Measurements from ENCODE around the gene CIB4.

GRCh38 chr2:26599387-26599786 is 41.8 kb downstream of the CIB4 start:
- TF ChIP-seq, protein P1, sequence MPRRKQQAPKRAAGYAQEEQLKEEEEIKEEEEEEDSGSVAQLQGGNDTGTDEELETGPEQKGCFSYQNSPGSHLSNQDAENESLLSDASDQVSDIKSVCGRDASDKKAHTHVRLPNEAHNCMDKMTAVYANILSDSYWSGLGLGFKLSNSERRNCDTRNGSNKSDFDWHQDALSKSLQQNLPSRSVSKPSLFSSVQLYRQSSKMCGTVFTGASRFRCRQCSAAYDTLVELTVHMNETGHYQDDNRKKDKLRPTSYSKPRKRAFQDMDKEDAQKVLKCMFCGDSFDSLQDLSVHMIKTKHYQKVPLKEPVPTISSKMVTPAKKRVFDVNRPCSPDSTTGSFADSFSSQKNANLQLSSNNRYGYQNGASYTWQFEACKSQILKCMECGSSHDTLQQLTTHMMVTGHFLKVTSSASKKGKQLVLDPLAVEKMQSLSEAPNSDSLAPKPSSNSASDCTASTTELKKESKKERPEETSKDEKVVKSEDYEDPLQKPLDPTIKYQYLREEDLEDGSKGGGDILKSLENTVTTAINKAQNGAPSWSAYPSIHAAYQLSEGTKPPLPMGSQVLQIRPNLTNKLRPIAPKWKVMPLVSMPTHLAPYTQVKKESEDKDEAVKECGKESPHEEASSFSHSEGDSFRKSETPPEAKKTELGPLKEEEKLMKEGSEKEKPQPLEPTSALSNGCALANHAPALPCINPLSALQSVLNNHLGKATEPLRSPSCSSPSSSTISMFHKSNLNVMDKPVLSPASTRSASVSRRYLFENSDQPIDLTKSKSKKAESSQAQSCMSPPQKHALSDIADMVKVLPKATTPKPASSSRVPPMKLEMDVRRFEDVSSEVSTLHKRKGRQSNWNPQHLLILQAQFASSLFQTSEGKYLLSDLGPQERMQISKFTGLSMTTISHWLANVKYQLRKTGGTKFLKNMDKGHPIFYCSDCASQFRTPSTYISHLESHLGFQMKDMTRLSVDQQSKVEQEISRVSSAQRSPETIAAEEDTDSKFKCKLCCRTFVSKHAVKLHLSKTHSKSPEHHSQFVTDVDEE (CRISPR knock-in tag; IDR thresholded peaks at IDR 0.05), result no peak
- TF ChIP-seq BACH2 (CRISPR knock-in tag; IDR thresholded peaks at IDR 0.05; ENCODE audit: borderline replicate concordance) (no peak), PPARA (CRISPR knock-in tag; IDR thresholded peaks at IDR 0.05; ENCODE audit: borderline replicate concordance) (no peak), ESRRG (CRISPR knock-in tag; IDR thresholded peaks at IDR 0.05) (no peak), ZNF8 (CRISPR knock-in tag; IDR thresholded peaks at IDR 0.05) (no peak), RARB (CRISPR knock-in tag; IDR thresholded peaks at IDR 0.05) (no peak), CSDC2 (CRISPR knock-in tag; IDR thresholded peaks at IDR 0.05) (no peak), ISL1 (CRISPR knock-in tag; IDR thresholded peaks at IDR 0.05) (no peak)
- TF ChIP-seq, protein P2, sequence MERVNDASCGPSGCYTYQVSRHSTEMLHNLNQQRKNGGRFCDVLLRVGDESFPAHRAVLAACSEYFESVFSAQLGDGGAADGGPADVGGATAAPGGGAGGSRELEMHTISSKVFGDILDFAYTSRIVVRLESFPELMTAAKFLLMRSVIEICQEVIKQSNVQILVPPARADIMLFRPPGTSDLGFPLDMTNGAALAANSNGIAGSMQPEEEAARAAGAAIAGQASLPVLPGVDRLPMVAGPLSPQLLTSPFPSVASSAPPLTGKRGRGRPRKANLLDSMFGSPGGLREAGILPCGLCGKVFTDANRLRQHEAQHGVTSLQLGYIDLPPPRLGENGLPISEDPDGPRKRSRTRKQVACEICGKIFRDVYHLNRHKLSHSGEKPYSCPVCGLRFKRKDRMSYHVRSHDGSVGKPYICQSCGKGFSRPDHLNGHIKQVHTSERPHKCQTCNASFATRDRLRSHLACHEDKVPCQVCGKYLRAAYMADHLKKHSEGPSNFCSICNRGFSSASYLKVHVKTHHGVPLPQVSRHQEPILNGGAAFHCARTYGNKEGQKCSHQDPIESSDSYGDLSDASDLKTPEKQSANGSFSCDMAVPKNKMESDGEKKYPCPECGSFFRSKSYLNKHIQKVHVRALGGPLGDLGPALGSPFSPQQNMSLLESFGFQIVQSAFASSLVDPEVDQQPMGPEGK (CRISPR knock-in tag; IDR thresholded peaks at IDR 0.05; ENCODE audit: borderline replicate concordance), result no peak
- TF ChIP-seq, protein P3, sequence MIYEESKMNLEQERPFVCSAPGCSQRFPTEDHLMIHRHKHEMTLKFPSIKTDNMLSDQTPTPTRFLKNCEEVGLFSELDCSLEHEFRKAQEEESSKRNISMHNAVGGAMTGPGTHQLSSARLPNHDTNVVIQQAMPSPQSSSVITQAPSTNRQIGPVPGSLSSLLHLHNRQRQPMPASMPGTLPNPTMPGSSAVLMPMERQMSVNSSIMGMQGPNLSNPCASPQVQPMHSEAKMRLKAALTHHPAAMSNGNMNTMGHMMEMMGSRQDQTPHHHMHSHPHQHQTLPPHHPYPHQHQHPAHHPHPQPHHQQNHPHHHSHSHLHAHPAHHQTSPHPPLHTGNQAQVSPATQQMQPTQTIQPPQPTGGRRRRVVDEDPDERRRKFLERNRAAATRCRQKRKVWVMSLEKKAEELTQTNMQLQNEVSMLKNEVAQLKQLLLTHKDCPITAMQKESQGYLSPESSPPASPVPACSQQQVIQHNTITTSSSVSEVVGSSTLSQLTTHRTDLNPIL (CRISPR knock-in tag; IDR thresholded peaks at IDR 0.05; ENCODE audit: low read depth), result no peak

Data from SK-N-SH treated with all-trans-retinoic acid at 6 μM for 48 hours (cell line).